CD4-positive, alpha-beta T cell treated with Interleukin-17A for 1 hour (primary cell): ENCODE data around the gene B3GNT8.
A peak's percentile ranks its signal among the peaks of the same experiment; 100 is the strongest.
"Not testable (repeated sequence)": the region's sequence is repeated elsewhere in the genome, so short reads cannot be mapped to it uniquely, and the experiment has no call there.

ENCODE experiments used
- DNase-seq: peaks from one replicate; pipeline ENCODE4 v3.0.0-alpha.2; 2020

Gene B3GNT8

GRCh38 chr19:41413947-41414346, 13.2 kb downstream of the B3GNT8 start:
- DNase-seq, result no peak

- no peak for DNase-seq
Measured at GRCh38 chr19:41412953-41413352, 14.2 kb downstream of the B3GNT8 start.

GRCh38 chr19:41411968-41412265, 15.3 kb downstream of the B3GNT8 start:
- no peak for DNase-seq

- no peak for DNase-seq
Measured at GRCh38 chr19:41411100-41411967, 15.8 kb downstream of the B3GNT8 start.

- DNase-seq, result no peak
Measured at GRCh38 chr19:41410336-41411054, 16.7 kb downstream of the B3GNT8 start.

GRCh38 chr19:41409288-41409687, 17.9 kb downstream of the B3GNT8 start:
- DNase-seq, result no peak

- DNase-seq, result not testable (repeated sequence)
Measured at GRCh38 chr19:41408846-41409245, 18.3 kb downstream of the B3GNT8 start.

- no peak for DNase-seq
Measured at GRCh38 chr19:41408256-41408655, 18.9 kb downstream of the B3GNT8 start.

- no peak for DNase-seq
Measured at GRCh38 chr19:41407271-41407670, 19.9 kb downstream of the B3GNT8 start.

- no peak for DNase-seq
Measured at GRCh38 chr19:41405776-41406175, 21.4 kb downstream of the B3GNT8 start.

- no peak for DNase-seq
Measured at GRCh38 chr19:41403181-41403970, 23.8 kb downstream of the B3GNT8 start.

GRCh38 chr19:41402010-41402409, 25.2 kb downstream of the B3GNT8 start:
- DNase-seq, result no peak

- DNase-seq, result no peak
Measured at GRCh38 chr19:41401483-41401882, 25.7 kb downstream of the B3GNT8 start.

- DNase-seq, result no peak
Measured at GRCh38 chr19:41399525-41399924, 27.6 kb downstream of the B3GNT8 start.

- DNase-seq, result no peak
Measured at GRCh38 chr19:41399091-41399490, 28.1 kb downstream of the B3GNT8 start.

- DNase-seq, result no peak
Measured at GRCh38 chr19:41398598-41398997, 28.6 kb downstream of the B3GNT8 start.

GRCh38 chr19:41398050-41398418, 29.1 kb downstream of the B3GNT8 start:
- no peak for DNase-seq

- DNase-seq, result peak; percentile 100
Measured at GRCh38 chr19:41397086-41398049, 29.8 kb downstream of the B3GNT8 start, which contains the start of the genes BCKDHA and EXOSC5. TSS of gene BCKDHA (plus strand) at chr19:41397818. CDS start at chr19:41397828, 10 bp downstream. TSS of gene EXOSC5 (minus strand) at chr19:41397359. CDS start at chr19:41397328, 31 bp downstream.

- DNase-seq, result no peak
Measured at GRCh38 chr19:41395355-41395754, 31.8 kb downstream of the B3GNT8 start.

GRCh38 chr19:41392775-41393174, 34.4 kb downstream of the B3GNT8 start:
- DNase-seq, result no peak

- no peak for DNase-seq
Measured at GRCh38 chr19:41391618-41392017, 35.6 kb downstream of the B3GNT8 start.

GRCh38 chr19:41386442-41386841, 40.7 kb downstream of the B3GNT8 start:
- no peak for DNase-seq
